K562 treated with DMSO at 1 percent for 48 hours (cell line): Measurements from ENCODE around the gene WNT4. TPM values are rescaled to one million over a fixed set of nuclear protein-coding genes. Genes with fewer than 3 reads are reported as not detected.

Source experiments
- total RNA-seq: library from RNA; unstranded; fragments of 300-600 nt; gene quantifications from 2 replicates; pipeline ENCODE4 v1.2.3, GENCODE V29; 2022; ENCODE audit warnings: low replicate concordance; ENCODE audit errors: extremely low read depth

The WNT4 gene
- total RNA-seq, result not detected in 2 replicates

DNA sequence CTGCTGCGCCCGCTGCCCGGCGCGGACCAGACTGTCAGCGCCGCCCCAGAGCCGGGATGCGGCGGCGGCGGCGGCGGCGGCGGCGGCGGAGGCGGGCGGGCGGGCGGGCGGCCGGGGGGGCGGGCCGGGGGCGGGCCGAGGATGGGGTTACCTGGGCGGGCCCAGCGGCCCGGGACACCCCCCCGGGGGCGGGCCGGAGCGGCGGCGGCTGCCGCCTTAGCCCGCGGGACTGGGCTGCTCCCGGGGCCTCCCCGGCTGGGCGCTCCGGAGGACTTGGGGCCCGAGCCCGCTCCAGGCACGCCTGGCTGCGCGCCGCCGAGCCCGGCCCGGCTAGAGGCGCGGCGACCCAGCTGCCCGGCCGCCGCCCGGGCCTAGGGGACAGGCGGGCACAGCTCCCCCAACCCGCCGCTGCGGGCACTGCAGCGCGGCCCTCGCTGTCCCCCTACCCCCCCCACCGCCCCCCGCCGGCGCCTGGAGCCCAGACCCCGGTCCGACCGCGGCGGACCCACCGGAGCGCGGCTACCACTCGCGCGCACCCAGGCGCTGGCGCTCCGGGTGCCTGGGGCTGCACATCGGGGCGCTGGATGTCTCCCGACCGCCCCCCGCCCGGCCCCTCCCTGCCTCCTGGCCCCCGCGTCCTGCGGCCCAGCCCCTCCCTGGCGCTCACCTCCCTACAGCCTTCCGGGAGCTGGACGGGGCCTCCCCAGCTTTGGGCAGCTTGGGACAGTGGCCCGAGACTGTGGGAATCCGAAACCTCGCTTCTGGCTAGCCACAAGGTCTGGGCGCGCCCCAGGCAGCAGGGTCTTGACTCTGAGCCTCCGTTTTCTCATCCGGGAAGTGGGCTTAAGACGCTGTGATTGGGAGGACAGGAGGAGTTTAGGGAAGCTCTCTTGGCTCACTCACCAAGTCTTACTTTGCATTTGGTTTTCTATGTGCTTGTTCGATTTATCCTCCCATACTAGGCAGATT is at the start of gene WNT4:
Gene WNT4 (minus strand): TSS at position 33 of the 969 bp plus-strand sequence. CDS start 175 bp downstream, outside the sequence.

Other genes starting within 250 kb of the WNT4 start
- gene HSPG2, start 205.8 kb downstream of the WNT4 start, total RNA-seq, result not detected in 2 replicates
- not detected in 2 replicates for gene CELA3B, start 166.1 kb downstream of the WNT4 start, total RNA-seq
- not detected in 2 replicates for gene CELA3A, start 141.4 kb downstream of the WNT4 start, total RNA-seq
- 1,337 TPM in 1 of 2 replicates, not detected in the other for gene CDC42, start 90.4 kb downstream of the WNT4 start, total RNA-seq